HG02642 (cell line): Measurements from ENCODE around the gene PLCH2.

Source experiments
- ATAC-seq: cut with Tn5 transposase; IDR thresholded peaks from one replicate; pipeline ENCODE4 v1.9.1; 2021; ENCODE audit warnings: mild to moderate bottlenecking; ENCODE audit not compliant: unreplicated experiment, poor library complexity

PLCH2 gene

GRCh38 chr1:2508751-2509150 lies 32.7 kb downstream of the PLCH2 start:
- ATAC-seq, result no peak

GRCh38 chr1:2509589-2509988 lies 33.5 kb downstream of the PLCH2 start:
- no peak for ATAC-seq

GRCh38 chr1:2510366-2511155 lies 34.5 kb downstream of the PLCH2 start:
- no peak for ATAC-seq

GRCh38 chr1:2512862-2513421 lies 36.9 kb downstream of the PLCH2 start:
- no peak for ATAC-seq

- ATAC-seq, result no peak
Measured at GRCh38 chr1:2513939-2514652, 38.0 kb downstream of the PLCH2 start.

GRCh38 chr1:2514863-2515762 lies 39.0 kb downstream of the PLCH2 start:
- no peak for ATAC-seq

GRCh38 chr1:2515763-2516080 lies 39.6 kb downstream of the PLCH2 start:
- ATAC-seq, result no peak

GRCh38 chr1:2516124-2516523 lies 40.0 kb downstream of the PLCH2 start:
- ATAC-seq, result no peak

- ATAC-seq, result no peak
Measured at GRCh38 chr1:2516946-2517345, 40.9 kb downstream of the PLCH2 start.

GRCh38 chr1:2517966-2518365 lies 41.9 kb downstream of the PLCH2 start:
- no peak for ATAC-seq

- no peak for ATAC-seq
Measured at GRCh38 chr1:2518528-2518927, 42.4 kb downstream of the PLCH2 start.

- no peak for ATAC-seq
Measured at GRCh38 chr1:2519029-2519685, 43.1 kb downstream of the PLCH2 start.

GRCh38 chr1:2519729-2520128 lies 43.6 kb downstream of the PLCH2 start:
- no peak for ATAC-seq

GRCh38 chr1:2520206-2520605 lies 44.1 kb downstream of the PLCH2 start:
- ATAC-seq, result no peak

- no peak for ATAC-seq
Measured at GRCh38 chr1:2520806-2521205, 44.7 kb downstream of the PLCH2 start.

GRCh38 chr1:2522230-2522629 lies 46.1 kb downstream of the PLCH2 start:
- no peak for ATAC-seq

- ATAC-seq, result no peak
Measured at GRCh38 chr1:2523191-2523890, 47.3 kb downstream of the PLCH2 start.

- ATAC-seq, result no peak
Measured at GRCh38 chr1:2523891-2524609, 48.0 kb downstream of the PLCH2 start.

- ATAC-seq, result no peak
Measured at GRCh38 chr1:2525572-2525919, 49.5 kb downstream of the PLCH2 start.
